Measurements from ENCODE around the gene ALOXE3. TPM values are rescaled to one million over a fixed set of nuclear protein-coding genes. Genes with fewer than 3 reads are reported as not detected.

The ALOXE3 gene
- total RNA-seq, 2 donors from 2014 or later = 0.20 TPM; not detected in 1

DNA sequence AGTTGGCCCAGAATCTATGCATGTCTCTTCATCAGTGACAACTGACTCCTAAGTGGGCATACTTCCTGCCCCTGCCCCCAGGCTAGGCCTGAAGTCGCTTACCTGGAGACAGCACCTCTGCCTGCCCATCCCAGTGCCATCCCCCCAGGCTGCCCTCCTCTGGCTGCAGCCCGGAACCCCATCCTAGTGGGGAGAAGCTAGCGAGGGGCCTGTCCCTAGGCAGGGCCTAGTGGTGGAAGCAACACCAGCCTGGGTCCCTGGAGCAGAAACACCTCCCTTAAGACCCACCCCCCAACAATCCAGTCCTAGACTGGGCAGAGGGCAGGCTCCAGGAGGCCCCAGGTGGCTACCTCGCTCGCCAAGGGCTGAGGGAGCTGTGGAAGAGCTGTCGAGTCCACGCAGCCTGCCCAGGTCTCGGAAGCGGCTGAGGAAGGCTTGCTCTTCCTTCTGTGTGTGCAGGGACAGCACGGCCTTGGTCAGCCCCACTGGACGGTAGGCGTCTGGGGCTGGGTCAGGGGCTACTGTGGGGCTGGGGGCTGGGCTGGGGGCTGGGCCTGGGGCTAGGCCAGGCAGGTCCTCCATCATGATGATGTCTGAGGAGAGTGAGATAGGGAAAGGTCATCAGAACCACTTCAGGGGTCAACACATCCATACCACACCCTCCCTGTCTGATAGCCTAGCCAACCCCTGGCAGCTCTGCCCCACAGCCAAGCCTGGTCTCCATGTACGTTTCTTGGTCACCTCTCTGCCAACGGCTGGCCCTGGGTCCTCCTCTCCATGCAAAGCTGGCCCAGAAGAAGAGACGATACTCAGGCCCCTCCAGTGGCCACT lies 26.3 kb upstream of the ALOXE3 start:
- Histone ChIP-seq H3K36me3 (peaks cover 100% of the 10 kb centered on the region), H3K27me3 (no peaks in the 10 kb centered on the region), H3K9me3 (no peaks in the 10 kb centered on the region), H3K4me3 (no peak overlapping the region), H3K4me1 (peaks cover 0 to 54% of the 10 kb centered on the region in 2 donors), H3K27ac (peak overlapping the region in 1 of 2 donors; percentile 25)
- DNase-seq (ENCODE audit: low spot score) = no peak
- TF ChIP-seq CTCF (IDR thresholded peaks at IDR 0.05) = no peak

- H3K4me3 ChIP-seq = no peak overlapping the region
Observed at GRCh38 chr17:8143581-8144400, 25.5 kb upstream of the ALOXE3 start.

GRCh38 chr17:8142887-8143580 lies 24.7 kb upstream of the ALOXE3 start:
- H3K27ac ChIP-seq = peak overlapping the region; percentile 22 to 41

More at GRCh38 chr17:8143581-8144400, 25.5 kb upstream of the ALOXE3 start:
- Histone ChIP-seq H3K4me1 (peaks cover 0 to 56% of the 10 kb centered on the region in 2 donors), H3K9me3 (no peaks in the 10 kb centered on the region), H3K27ac (peak overlapping the region; percentile 12 to 40), H3K27me3 (no peaks in the 10 kb centered on the region), H3K36me3 (peaks cover 96% of the 10 kb centered on the region)
- no peak for TF ChIP-seq CTCF (IDR thresholded peaks at IDR 0.05)
- no peak for DNase-seq (ENCODE audit: low spot score)

DNA sequence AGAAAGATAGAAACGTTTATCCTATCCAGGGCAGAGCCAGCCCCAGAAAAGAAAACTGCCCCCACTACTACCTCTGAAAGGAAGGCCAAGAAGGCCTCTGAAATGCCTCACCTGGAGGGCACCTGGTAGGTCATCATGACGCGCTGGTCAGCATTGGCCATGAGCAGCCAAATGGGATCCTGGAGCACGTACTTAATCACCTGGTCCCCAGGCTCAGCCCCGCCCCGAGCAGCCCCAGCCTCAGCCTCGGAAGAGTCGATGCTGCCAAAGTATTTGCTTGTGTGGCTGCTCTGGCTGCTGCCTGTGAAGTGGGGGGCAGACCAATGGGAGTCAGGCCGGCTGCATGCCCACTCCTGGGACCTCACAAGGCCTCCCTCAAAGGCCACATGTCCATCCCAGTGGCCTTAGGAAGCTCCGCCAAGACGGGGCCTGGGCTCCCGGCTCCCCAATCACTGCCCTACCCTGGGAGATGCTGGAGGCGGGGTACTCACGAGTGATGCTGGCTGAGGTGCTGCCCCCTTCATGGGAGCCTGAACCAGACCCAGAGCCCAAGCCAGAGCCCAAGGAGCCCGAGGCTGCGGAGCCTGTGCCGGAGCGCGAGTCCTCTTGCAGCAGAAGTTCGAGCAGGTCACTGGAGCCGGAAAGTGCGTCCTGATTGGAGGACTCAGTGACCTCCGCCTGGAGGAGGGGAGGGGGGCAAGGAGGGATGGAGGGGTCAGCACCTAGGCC lies 24.0 kb upstream of the ALOXE3 start:
- peak overlapping the region; percentile 22 to 41 for H3K27ac ChIP-seq
- no peak for DNase-seq (ENCODE audit: low spot score)

More at GRCh38 chr17:8142887-8143580, 24.7 kb upstream of the ALOXE3 start:
- no peak for TF ChIP-seq CTCF (IDR thresholded peaks at IDR 0.05)
- H3K9me3 ChIP-seq = no peaks in the 10 kb centered on the region
- no peak for DNase-seq (ENCODE audit: low spot score)
- no peak overlapping the region for H3K4me3 ChIP-seq
- H3K27me3 ChIP-seq = no peaks in the 10 kb centered on the region
- peaks cover 88% of the 10 kb centered on the region for H3K36me3 ChIP-seq
- H3K4me1 ChIP-seq = peaks cover 0 to 55% of the 10 kb centered on the region in 2 donors

More for the DNA sequence above, 24.0 kb upstream of the ALOXE3 start:
- TF ChIP-seq CTCF (IDR thresholded peaks at IDR 0.05) = no peak
- Histone ChIP-seq H3K9me3 (no peaks in the 10 kb centered on the region), H3K4me1 (peaks cover 0 to 54% of the 10 kb centered on the region in 2 donors), H3K4me3 (no peak overlapping the region), H3K36me3 (peaks cover 81% of the 10 kb centered on the region), H3K27me3 (no peaks in the 10 kb centered on the region)
